ENCODE results near the gene ASTN2.

DNA sequence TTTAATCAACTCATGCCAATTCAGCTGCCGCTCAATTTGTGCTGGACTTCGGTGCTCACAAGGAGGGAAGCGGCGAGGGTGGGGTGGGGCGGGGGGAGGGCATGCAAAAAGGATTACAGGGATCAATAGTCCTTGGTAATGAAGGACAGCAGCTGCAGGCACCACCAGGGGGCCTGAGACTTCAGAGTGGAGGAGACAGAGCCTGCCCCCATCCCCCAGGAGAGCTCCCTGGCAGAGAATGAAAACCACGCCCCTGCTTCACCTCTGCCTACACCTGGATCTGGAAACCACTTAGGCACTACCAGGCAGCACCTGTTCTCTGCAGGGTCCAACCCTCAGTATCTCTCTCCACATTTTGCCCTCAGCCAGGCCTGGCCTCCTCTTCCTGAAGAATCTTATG lies 572.2 kb downstream of the ASTN2 start:
- TF ChIP-seq POLR2A (IDR thresholded peaks at IDR 0.05): no peak
- TF ChIP-seq, protein P1, sequence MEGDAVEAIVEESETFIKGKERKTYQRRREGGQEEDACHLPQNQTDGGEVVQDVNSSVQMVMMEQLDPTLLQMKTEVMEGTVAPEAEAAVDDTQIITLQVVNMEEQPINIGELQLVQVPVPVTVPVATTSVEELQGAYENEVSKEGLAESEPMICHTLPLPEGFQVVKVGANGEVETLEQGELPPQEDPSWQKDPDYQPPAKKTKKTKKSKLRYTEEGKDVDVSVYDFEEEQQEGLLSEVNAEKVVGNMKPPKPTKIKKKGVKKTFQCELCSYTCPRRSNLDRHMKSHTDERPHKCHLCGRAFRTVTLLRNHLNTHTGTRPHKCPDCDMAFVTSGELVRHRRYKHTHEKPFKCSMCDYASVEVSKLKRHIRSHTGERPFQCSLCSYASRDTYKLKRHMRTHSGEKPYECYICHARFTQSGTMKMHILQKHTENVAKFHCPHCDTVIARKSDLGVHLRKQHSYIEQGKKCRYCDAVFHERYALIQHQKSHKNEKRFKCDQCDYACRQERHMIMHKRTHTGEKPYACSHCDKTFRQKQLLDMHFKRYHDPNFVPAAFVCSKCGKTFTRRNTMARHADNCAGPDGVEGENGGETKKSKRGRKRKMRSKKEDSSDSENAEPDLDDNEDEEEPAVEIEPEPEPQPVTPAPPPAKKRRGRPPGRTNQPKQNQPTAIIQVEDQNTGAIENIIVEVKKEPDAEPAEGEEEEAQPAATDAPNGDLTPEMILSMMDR (IDR thresholded peaks at IDR 0.05): no peak

Data from thyroid gland (tissue), 4 donors.